Tibial nerve (tissue), 4 donors: ENCODE data around the gene SMYD3. TPM values are rescaled to one million over a fixed set of nuclear protein-coding genes. Genes with fewer than 3 reads are reported as not detected.
"Not testable (repeated sequence)": the region's sequence is repeated elsewhere in the genome, so short reads cannot be mapped to it uniquely, and the experiment has no call there.

Source experiments
- DNase-seq, 2 donors: peaks; one replicate each; pipeline ENCODE4 v3.0.0-alpha.2; 2019; ENCODE audit warnings: low spot score in 2 of 2
- H3K27ac ChIP-seq, 4 donors: fragments of 200-600 bp; sonication (generic) in 3 of 4; one replicate each; pipeline ENCODE4 v1.5.1; 2017 to 2019; ENCODE audit warnings: mild to moderate bottlenecking in 1 of 4
- H3K27me3 ChIP-seq, 2 donors: fragments of 200-600 bp; sonication (generic) in 1 of 2; one replicate each; pipeline versions ENCODE4 v1.5.1 to v1.6.0; 2017 to 2019
- H3K36me3 ChIP-seq, 3 donors: fragments of 200-600 bp; sonication (generic); one replicate each; pipeline ENCODE4 v1.5.1; 2018 to 2019
- H3K4me1 ChIP-seq, 4 donors: fragments of 200-600 bp; sonication (generic) in 3 of 4; one replicate each; pipeline ENCODE4 v1.5.1; 2017 to 2019
- H3K4me3 ChIP-seq, 4 donors: fragments of 200-600 bp; sonication (generic) in 3 of 4; one replicate each; pipeline ENCODE4 v1.5.1; 2017 to 2019; ENCODE audit warnings: mild to moderate bottlenecking in 1 of 4, moderate library complexity in 1 of 4
- H3K9me3 ChIP-seq, 4 donors: fragments of 200-600 bp; sonication (generic) in 3 of 4; one replicate each; pipeline ENCODE4 v1.5.1; 2017 to 2019
- EP300 ChIP-seq, 2 donors: sonication (generic); formaldehyde crosslinking; IDR thresholded peaks; one replicate each; pipeline ENCODE4 v1.6.1; 2017; ENCODE audit warnings: antibody characterized with exemption in 2 of 2, mild to moderate bottlenecking in 1 of 2
- POLR2A ChIP-seq, 2 donors: fragments of 450-650 bp; IDR thresholded peaks; one replicate each; pipeline ENCODE4 v1.6.1; 2017; ENCODE audit warnings: antibody characterized with exemption in 2 of 2, mild to moderate bottlenecking in 2 of 2, moderate library complexity in 2 of 2
- WGBS, 2 donors: methylation state at CpG; one replicate each; pipeline ENCODE4 v1.1.5; 2018; 5-methylcytosine and 5-hydroxymethylcytosine counted together
- total RNA-seq, 4 donors: library from RNA; depleted of rRNA; stranded (reverse); fragments of >200 nt; gene quantifications; one replicate each; pipeline ENCODE4 v1.1.0, GENCODE V29; 2016
- TF ChIP-seq, protein P1 (sequence below), 5 experiments: fragments of 200-600 bp in 3 of 5; fragments of 450-650 bp in 2 of 5; sonication (generic) in 3 of 5; IDR thresholded peaks; one replicate each; pipeline ENCODE4 v1.5.1; 2016 to 2019; ENCODE audit warnings: antibody characterized with exemption in 5 of 5, mild to moderate bottlenecking in 3 of 5, moderate library complexity in 2 of 5

SMYD3 gene
- total RNA-seq, 4 donors from 2014 or later = 22.2 to 30.3 (median 27.0) TPM

DNA sequence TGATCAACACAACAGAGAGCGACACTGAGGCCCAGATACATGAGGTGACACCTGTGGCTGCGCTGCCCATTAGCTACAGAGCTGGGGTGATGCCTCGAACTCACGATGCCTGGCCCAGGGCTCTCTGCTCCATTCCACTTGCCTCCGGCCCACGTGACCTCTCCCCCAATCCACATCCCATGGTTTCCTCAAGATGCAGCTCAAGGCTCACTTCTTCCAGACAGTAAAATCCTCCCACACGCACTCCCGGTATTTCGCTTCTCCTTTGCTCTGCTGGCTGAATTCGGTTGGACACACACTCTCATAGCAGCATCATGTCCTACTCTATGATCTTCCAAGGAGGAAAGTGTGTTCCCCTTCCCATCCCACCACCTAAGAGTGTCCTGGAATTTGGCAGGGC, 679.8 kb downstream of the SMYD3 start:
- DNase-seq = no peak
- Histone ChIP-seq H3K27me3 (no peaks in the 10 kb centered on the region), H3K36me3 (peaks cover 0 to 15% (median 0%) of the 10 kb centered on the region in 3 donors), H3K9me3 (peaks cover 0 to 9% (median 0%) of the 10 kb centered on the region in 4 donors), H3K4me3 (no peak overlapping the region), H3K4me1 (no peaks in the 10 kb centered on the region), H3K27ac (no peak overlapping the region)
- TF ChIP-seq, protein P1, sequence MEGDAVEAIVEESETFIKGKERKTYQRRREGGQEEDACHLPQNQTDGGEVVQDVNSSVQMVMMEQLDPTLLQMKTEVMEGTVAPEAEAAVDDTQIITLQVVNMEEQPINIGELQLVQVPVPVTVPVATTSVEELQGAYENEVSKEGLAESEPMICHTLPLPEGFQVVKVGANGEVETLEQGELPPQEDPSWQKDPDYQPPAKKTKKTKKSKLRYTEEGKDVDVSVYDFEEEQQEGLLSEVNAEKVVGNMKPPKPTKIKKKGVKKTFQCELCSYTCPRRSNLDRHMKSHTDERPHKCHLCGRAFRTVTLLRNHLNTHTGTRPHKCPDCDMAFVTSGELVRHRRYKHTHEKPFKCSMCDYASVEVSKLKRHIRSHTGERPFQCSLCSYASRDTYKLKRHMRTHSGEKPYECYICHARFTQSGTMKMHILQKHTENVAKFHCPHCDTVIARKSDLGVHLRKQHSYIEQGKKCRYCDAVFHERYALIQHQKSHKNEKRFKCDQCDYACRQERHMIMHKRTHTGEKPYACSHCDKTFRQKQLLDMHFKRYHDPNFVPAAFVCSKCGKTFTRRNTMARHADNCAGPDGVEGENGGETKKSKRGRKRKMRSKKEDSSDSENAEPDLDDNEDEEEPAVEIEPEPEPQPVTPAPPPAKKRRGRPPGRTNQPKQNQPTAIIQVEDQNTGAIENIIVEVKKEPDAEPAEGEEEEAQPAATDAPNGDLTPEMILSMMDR (IDR thresholded peaks at IDR 0.05) = no peak
- TF ChIP-seq EP300 (IDR thresholded peaks at IDR 0.05) (no peak), POLR2A (IDR thresholded peaks at IDR 0.05) (no peak)
- 91 to 93% methylated on average over 10 of the region's 10 CpGs for WGBS, 2 donors

GRCh38 chr1:245825128-245825901, 681.8 kb downstream of the SMYD3 start:
- 81 to 87% methylated on average over 13 of the region's 13 CpGs for WGBS, 2 donors

DNA sequence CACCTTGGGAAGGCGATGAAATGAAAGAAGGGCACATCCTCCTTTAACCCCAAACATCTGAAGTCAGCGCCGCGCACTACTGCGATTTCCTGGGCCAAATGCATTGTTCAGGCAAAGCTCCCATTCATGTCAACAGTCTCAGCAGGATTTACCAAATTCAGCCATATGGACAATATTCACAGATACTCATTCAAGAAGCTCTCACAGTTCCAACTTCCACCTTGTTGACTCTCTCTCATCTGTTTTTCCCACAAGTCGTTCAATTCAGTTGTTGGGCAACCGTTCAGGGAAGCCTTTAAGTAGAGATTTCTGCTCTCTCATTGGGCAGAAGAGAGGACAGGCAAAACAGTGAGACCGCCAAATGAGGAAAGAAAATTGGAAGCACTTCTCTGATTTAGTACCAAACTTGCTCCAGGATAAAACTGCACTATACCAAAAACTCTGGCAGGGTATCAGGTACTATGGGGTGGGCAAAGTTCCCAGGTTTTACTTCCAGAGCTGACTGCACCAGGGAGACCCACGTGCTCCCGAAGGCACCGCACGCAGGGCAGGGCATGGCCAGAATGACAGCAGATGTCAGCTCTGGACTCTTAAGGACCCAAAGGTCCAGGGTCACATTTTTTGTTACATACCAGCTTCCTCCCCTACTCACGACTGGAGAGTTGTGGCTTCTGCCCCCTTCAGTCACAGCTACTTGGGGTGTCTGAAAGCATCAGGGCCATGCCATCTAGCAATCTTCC, 683.5 kb downstream of the SMYD3 start:
- no peaks in the 10 kb centered on the region for H3K27me3 ChIP-seq
- no peak overlapping the region for H3K27ac ChIP-seq
- DNase-seq = no peak
- H3K36me3 ChIP-seq = peaks cover 0 to 15% (median 0%) of the 10 kb centered on the region in 3 donors
- no peaks in the 10 kb centered on the region for H3K4me1 ChIP-seq
- H3K4me3 ChIP-seq = no peak overlapping the region
- H3K9me3 ChIP-seq = peaks cover 0 to 9% (median 0%) of the 10 kb centered on the region in 4 donors
- TF ChIP-seq POLR2A (IDR thresholded peaks at IDR 0.05) = no peak
- WGBS, 2 donors = 84 to 88% methylated on average over 13 of the region's 13 CpGs

More at GRCh38 chr1:245825128-245825901, 681.8 kb downstream of the SMYD3 start:
- H3K27ac ChIP-seq = no peak overlapping the region
- no peaks in the 10 kb centered on the region for H3K4me1 ChIP-seq
- DNase-seq = no peak
- H3K4me3 ChIP-seq = no peak overlapping the region
- TF ChIP-seq EP300 (IDR thresholded peaks at IDR 0.05) (no peak), POLR2A (IDR thresholded peaks at IDR 0.05) (no peak)
- TF ChIP-seq, protein P1 (IDR thresholded peaks at IDR 0.05) = no peak
- no peaks in the 10 kb centered on the region for H3K27me3 ChIP-seq
- H3K36me3 ChIP-seq = peaks cover 0 to 15% (median 0%) of the 10 kb centered on the region in 3 donors
- H3K9me3 ChIP-seq = peaks cover 0 to 9% (median 0%) of the 10 kb centered on the region in 4 donors

- H3K9me3 ChIP-seq = peaks cover 0 to 9% (median 0%) of the 10 kb centered on the region in 4 donors
- no peak overlapping the region for H3K27ac ChIP-seq
- no peaks in the 10 kb centered on the region for H3K4me1 ChIP-seq
- TF ChIP-seq POLR2A (IDR thresholded peaks at IDR 0.05) (no peak), EP300 (IDR thresholded peaks at IDR 0.05) (no peak)
- TF ChIP-seq, protein P1 (IDR thresholded peaks at IDR 0.05) = no peak
- H3K27me3 ChIP-seq = no peaks in the 10 kb centered on the region
- H3K4me3 ChIP-seq = no peak overlapping the region
- peaks cover 0 to 15% (median 0%) of the 10 kb centered on the region in 3 donors for H3K36me3 ChIP-seq
- 84 to 86% methylated on average over 11 of the region's 11 CpGs for WGBS, 2 donors
- DNase-seq = no peak
Measured at GRCh38 chr1:245822996-245823395, 684.1 kb downstream of the SMYD3 start.

- H3K27me3 ChIP-seq, H3K9me3 ChIP-seq, H3K4me3 ChIP-seq, H3K36me3 ChIP-seq, H3K4me1 ChIP-seq, H3K27ac ChIP-seq, DNase-seq: not testable (repeated sequence)
- 90 to 96% methylated on average over 5 to 6 of the region's 6 CpGs for WGBS, 2 donors
Measured at GRCh38 chr1:245818363-245818762, 688.7 kb downstream of the SMYD3 start.

- not testable (repeated sequence) for DNase-seq, H3K27me3 ChIP-seq, H3K27ac ChIP-seq, H3K4me1 ChIP-seq, H3K4me3 ChIP-seq, H3K9me3 ChIP-seq, H3K36me3 ChIP-seq
- 93 to 98% methylated on average over 23 to 24 of the region's 24 CpGs for WGBS, 2 donors
Measured at GRCh38 chr1:245816496-245816895, 690.6 kb downstream of the SMYD3 start.
